H54 (cell line): ENCODE data around the gene SIPA1L3.

ENCODE experiments used
- DNase-seq: peaks from one replicate; pipeline ENCODE4 v3.0.0; 2011; ENCODE audit warnings: low spot score, mixed read lengths; ENCODE audit not compliant: insufficient read length
- FAIRE-seq: peaks from 3 replicates; lab custom pipeline; 2011; peaks lifted over from hg19 to GRCh38; lab: Jason Lieb, UNC
- POLR2A ChIP-seq: IDR thresholded peaks from 2 replicates; pipeline ENCODE4 v1.6.1; 2011; ENCODE audit warnings: low read depth, mild to moderate bottlenecking, low read length

SIPA1L3 gene

DNA sequence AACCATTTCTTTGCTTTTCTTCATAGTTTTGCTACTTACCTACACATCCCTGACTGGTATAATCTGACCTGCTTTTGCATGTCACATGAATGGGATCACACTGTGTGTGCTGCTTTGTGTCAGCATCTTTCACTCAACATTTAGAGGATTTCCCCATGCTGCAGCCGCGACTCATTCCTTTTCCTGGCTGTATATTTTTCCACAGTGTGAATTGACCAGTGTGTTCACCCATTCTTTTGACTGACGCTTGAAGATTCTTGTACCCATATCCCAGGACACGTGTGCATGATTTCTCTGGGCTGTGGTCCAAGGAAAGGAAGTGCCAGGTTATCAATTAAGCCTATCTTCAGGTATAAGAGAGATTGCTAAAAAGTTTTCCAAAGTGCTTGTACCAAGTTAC lies 198.6 kb downstream of the SIPA1L3 start:
- TF ChIP-seq POLR2A = no peak
- DNase-seq (no peak), FAIRE-seq (no peak)

- no peak for TF ChIP-seq POLR2A
- FAIRE-seq (no peak), DNase-seq (no peak)
These were observed 200.1 kb downstream of the SIPA1L3 start for GRCh38 chr19:38107129-38107528.

DNA sequence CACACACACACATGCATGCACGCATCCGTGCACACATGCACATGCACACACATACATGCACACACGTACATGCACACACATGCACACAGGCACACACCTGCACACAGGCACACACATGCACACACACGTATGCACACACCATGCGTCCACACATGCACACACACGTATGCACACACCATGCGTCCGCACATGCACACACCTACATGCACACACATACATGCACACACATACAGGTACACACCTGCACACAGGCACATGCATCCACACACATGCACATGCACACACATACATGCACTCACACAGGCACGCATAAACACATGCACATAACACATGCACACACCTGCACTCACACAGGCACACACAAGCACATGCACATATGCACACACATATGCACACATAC lies 204.9 kb downstream of the SIPA1L3 start:
- TF ChIP-seq POLR2A = no peak
- DNase-seq (no peak), FAIRE-seq (no peak)

GRCh38 chr19:38114651-38115050 lies 207.6 kb downstream of the SIPA1L3 start:
- no peak for TF ChIP-seq POLR2A
- FAIRE-seq (no peak), DNase-seq (no peak)

DNA sequence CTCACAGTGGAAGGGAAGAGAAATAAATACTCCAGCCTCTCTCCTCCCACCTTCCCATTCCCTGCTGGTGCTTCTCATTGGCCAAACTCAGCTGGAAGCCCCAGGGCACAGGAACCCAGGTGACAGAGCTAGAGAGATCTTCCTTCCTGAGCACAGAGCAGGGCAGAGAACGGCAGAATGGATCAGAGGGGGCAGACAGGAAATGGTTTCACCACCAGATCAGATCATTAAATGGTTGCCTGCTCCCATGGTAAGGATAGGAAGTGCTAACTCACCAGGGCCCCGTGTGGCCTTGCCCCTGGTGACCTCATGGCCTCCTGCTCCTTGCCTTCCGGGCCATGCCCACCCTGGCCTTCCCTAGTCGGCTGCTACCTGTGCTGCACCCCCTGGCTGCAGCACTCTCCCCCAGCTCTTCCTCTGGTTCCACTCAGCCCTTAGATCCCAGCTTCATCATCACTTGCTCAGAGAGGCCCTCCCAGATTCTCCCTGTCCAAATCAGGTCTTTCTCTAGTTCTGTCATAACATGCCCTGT lies 208.3 kb downstream of the SIPA1L3 start:
- DNase-seq = no peak
- no peak for FAIRE-seq
- no peak for TF ChIP-seq POLR2A

DNA sequence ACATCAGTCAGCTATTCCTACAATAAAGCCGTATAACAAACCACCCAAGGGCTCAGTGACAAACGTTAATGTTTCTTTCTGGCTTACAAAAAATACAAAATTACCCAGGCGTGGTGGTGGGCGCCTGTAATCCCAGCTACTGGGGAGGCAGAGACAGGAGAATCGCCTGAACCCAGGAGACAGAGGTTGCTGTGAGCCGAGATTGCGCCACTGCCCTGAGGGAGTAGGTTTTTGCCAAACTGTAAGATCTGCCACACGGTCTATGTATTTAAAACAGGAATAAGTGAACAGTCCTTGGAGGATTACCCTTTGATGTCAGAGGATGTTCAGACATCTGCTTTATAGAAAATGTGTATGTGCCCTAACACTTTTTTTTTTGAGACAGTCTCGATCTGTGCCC lies 211.2 kb downstream of the SIPA1L3 start:
- no peak for FAIRE-seq
- no peak for TF ChIP-seq POLR2A

GRCh38 chr19:38120471-38121025 lies 213.5 kb downstream of the SIPA1L3 start:
- FAIRE-seq (no peak), DNase-seq (no peak)
- no peak for TF ChIP-seq POLR2A

More for the DNA sequence above, 211.2 kb downstream of the SIPA1L3 start:
- DNase-seq = no peak

- FAIRE-seq = no peak
These were observed 215.5 kb downstream of the SIPA1L3 start for GRCh38 chr19:38122402-38123093.

DNA sequence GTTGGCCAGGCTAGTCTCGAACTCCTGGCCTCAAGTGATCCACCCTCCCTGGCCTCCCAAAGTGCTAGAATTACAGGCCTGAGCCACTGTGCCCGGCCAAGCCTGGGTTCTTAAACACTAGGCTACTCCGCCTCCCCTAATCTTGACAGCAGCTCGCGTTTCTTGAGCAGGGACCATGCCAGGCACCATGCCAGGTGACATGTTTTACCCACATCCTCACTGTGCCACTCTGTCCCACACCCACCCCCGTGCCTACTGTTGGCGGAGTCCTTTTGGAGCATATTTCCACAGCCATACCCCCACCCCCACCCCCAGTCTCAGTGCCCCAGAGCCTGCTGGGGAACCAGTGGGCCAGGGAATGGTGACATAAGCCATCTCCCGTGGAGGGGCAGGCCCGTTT lies 218.2 kb downstream of the SIPA1L3 start:
- no peak for FAIRE-seq
- DNase-seq = no peak
- no peak for TF ChIP-seq POLR2A

More at GRCh38 chr19:38122402-38123093, 215.5 kb downstream of the SIPA1L3 start:
- no peak for TF ChIP-seq POLR2A
- no peak for DNase-seq

DNA sequence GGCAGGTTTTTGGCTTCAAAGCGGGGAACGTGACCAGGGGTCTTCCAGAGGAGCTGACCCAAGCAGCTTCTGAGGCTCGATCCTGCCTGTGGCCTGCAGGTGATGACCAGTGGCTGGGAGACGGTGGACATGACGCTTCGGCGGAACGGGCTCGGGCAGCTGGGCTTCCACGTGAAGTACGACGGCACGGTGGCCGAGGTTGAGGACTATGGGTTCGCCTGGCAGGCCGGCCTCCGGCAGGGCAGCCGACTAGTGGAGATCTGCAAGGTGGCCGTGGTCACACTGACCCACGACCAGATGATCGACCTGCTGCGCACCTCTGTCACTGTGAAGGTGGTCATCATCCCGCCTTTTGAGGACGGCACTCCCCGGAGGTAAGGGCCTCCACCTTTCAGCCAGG lies 223.4 kb downstream of the SIPA1L3 start:
- DNase-seq (no peak), FAIRE-seq (no peak)
- no peak for TF ChIP-seq POLR2A

DNA sequence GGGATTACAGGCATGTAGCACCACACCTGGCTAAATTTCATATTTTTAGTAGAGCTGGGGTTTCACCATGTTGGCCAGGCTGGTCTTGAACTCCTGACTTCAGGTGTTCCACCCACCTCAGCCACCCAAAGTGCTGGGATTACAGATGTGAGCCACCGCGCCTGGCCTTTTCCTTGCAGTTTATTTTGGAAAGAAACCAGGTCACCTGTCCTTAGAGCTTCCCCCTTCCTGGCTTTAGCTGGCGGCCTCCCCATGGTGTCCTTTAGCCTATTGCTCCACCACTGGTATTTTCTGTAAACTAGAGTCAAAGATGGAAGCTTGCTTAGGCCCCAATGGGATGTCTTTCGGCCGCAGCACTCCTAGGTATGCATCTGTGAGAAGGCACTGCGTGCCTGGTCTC lies 225.8 kb downstream of the SIPA1L3 start:
- TF ChIP-seq POLR2A = no peak
- DNase-seq = no peak
- no peak for FAIRE-seq

DNA sequence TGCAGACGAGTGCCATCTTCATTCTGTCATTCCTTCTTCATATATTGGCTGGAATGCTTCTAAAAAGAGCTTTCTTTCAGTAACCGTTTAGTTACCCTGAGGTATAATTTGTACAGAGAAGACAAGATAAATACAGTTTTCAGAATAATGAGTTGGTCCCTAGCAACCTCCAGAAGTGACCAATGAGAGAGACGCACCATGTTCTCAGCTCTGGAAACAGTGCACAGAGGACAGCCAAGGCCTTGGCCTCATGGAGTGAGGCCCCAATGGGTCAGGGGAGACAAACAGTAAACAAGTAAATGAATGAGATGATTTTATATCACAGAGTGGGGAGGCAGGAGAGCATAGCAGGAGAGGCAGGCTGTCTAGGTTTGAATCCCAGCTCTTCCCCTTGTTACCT lies 226.3 kb downstream of the SIPA1L3 start:
- DNase-seq = no peak
- no peak for FAIRE-seq
- TF ChIP-seq POLR2A = no peak

DNA sequence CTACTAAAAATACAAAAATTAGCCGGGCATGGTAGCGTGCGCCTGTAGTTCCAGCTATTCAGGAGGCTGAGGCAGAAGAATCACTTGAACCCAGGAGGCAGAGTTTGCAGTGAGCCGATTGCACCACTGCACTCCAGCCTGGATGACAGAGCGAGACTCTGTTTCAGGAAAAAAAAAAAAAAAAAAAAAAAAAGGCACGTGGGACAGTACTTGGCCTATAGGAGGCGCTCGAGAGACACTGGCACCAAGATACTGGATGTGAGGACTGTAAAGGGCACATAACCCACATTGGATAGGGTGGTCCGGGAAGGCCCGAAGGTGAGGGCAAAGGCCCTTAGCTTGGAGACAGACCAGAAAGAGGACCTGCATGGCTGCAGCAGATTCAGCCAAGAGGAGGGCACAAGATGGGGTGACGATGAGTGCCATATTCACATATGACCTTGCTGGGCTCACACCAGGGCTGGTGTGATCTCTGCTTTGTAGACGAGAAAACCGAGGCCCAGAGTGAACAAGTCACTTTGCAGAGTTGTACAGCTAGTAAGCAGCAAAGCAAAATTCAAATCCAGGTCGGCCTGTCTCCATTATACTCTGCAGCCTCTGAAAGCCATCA lies 227.6 kb downstream of the SIPA1L3 start:
- FAIRE-seq (no peak), DNase-seq (no peak)

More for the DNA sequence above, 227.6 kb downstream of the SIPA1L3 start:
- no peak for TF ChIP-seq POLR2A
